Left lung (tissue), 10 donors: ENCODE results near the gene PPFIA1. TPM values are rescaled to one million over a fixed set of nuclear protein-coding genes. Genes with fewer than 3 reads are reported as not detected.

Experiments
- ATAC-seq: fragments of 200-7000 bp; cut with Tn5 transposase; one replicate; pipeline ENCODE4 v1.9.1; 2020; ENCODE audit warnings: moderate library complexity
- DNase-seq, 4 donors: peaks; one replicate each; pipeline ENCODE4 v3.0.0-alpha.2; 2013 to 2020
- H3K27ac ChIP-seq, 2 donors: fragments of 200-600 bp; sonication (generic) in 1 of 2; one replicate each; pipeline versions ENCODE4 v1.5.0 to v1.8.0; 2020 to 2021
- H3K27me3 ChIP-seq, 2 donors: fragments of 200-600 bp; sonication (generic) in 1 of 2; one replicate each; pipeline versions ENCODE4 v1.5.0 to v1.8.0; 2020 to 2021
- H3K36me3 ChIP-seq, 2 donors: fragments of 200-600 bp; sonication (generic) in 1 of 2; one replicate each; pipeline versions ENCODE4 v1.5.0 to v1.8.0; 2020 to 2021
- H3K4me1 ChIP-seq, 2 donors: fragments of 200-600 bp; one replicate each; pipeline ENCODE4 v1.8.0; 2021
- H3K4me3 ChIP-seq, 2 donors: fragments of 200-600 bp; sonication (generic) in 1 of 2; one replicate each; pipeline versions ENCODE4 v1.5.0 to v1.8.0; 2020 to 2021; ENCODE audit warnings: mild to moderate bottlenecking in 1 of 2
- H3K9me3 ChIP-seq, 2 donors: fragments of 200-600 bp; sonication (generic) in 1 of 2; one replicate each; pipeline versions ENCODE4 v1.5.0 to v1.8.0; 2020 to 2021
- intact Hi-C, 2 donors: fragments of 100-400 bp; cut with DNase I; formaldehyde crosslinking; loops; one replicate each; pipeline versions ENCODE4 v1.11.2 to v1.14.2; 2022
- polyA plus RNA-seq, 6 donors: library from polyadenylated mRNA; unstranded; fragments of 120-200 nt; gene quantifications; one replicate each; pipeline ENCODE4 v1.2.1, GENCODE V29; 2013; ENCODE audit not compliant: insufficient read length in 6 of 6
- total RNA-seq, 2 donors: library from RNA; stranded (reverse); fragmentation: NEBNext Ultra II Directional; extraction: Animal tissue kit (Norgen Biotek cat#: 25700); gene quantifications; one replicate each; pipeline ENCODE4 v1.2.1, GENCODE V29; 2021
- TF ChIP-seq, protein P1 (sequence below), 2 donors: fragments of 200-600 bp; sonication (generic) in 1 of 2; IDR thresholded peaks; one replicate each; pipeline versions ENCODE4 v1.5.0 to v1.8.0; 2021; ENCODE audit warnings: antibody characterized with exemption in 2 of 2
- donor health status: DM: no; HTN: yes; CAD: no.
- donor health status: DM: no; HTN: no; CAD: no.

PPFIA1 gene
- total and polyA plus RNA-seq, 8 donors, result 45.9 to 66.0 (median 51.3) TPM

DNA sequence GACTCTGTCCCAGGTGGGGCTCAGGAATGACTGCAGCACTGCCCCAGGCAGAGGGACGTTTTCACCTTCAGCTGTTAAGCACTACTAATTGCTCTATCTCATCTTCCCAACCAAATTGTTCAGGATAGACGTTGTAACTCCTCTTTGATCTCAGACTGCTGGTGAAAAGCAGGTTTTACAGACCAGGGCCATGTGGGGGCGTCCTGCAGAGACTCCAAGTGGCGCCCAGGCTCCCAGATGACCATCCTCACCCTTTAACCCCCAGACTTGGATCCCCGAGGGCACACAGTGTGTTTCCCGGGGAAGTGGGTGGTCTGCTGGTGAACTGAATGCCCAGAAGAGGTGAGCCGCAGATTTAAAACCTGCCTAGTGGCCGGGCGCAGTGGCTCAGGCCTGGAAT lies 43.5 kb upstream of the PPFIA1 start:
- ATAC-seq, result no peak
- Histone ChIP-seq H3K27me3 (no peaks in the 10 kb centered on the region), H3K27ac (no peak overlapping the region), H3K4me3 (no peak overlapping the region), H3K4me1 (no peaks in the 10 kb centered on the region), H3K36me3 (no peaks in the 10 kb centered on the region), H3K9me3 (no peaks in the 10 kb centered on the region)
- TF ChIP-seq, protein P1, sequence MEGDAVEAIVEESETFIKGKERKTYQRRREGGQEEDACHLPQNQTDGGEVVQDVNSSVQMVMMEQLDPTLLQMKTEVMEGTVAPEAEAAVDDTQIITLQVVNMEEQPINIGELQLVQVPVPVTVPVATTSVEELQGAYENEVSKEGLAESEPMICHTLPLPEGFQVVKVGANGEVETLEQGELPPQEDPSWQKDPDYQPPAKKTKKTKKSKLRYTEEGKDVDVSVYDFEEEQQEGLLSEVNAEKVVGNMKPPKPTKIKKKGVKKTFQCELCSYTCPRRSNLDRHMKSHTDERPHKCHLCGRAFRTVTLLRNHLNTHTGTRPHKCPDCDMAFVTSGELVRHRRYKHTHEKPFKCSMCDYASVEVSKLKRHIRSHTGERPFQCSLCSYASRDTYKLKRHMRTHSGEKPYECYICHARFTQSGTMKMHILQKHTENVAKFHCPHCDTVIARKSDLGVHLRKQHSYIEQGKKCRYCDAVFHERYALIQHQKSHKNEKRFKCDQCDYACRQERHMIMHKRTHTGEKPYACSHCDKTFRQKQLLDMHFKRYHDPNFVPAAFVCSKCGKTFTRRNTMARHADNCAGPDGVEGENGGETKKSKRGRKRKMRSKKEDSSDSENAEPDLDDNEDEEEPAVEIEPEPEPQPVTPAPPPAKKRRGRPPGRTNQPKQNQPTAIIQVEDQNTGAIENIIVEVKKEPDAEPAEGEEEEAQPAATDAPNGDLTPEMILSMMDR (IDR thresholded peaks at IDR 0.05), result no peak
- intact Hi-C loops, result no loop called here
- DNase-seq, result no peak

DNA sequence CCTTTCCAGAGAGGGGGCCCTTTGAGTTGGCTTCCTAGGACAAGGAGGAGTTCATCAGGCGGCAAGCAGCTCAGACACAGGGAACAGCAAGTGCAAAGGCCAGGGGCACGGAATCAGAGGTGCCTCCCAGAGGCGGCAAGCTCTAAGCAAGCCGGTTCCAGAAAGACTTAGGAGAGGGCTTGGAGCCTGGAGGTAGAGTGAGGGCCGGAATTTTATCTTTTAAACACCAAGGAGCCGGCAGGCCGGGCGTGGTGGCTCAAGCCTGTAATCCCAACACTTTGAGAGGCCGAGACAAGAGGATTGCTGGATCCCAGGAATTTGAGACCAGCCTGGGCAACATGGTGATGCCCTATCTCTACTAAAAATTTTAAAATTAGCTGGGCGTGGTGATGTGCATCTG lies 40.8 kb upstream of the PPFIA1 start:
- ATAC-seq (no peak), DNase-seq (no peak)
- H3K36me3 ChIP-seq, result no peaks in the 10 kb centered on the region
- H3K4me1 ChIP-seq, result no peaks in the 10 kb centered on the region
- intact Hi-C loops, result no loop called here
- H3K4me3 ChIP-seq, result no peak overlapping the region
- no peak overlapping the region for H3K27ac ChIP-seq
- no peaks in the 10 kb centered on the region for H3K27me3 ChIP-seq
- H3K9me3 ChIP-seq, result no peaks in the 10 kb centered on the region
- TF ChIP-seq, protein P1 (IDR thresholded peaks at IDR 0.05), result no peak

DNA sequence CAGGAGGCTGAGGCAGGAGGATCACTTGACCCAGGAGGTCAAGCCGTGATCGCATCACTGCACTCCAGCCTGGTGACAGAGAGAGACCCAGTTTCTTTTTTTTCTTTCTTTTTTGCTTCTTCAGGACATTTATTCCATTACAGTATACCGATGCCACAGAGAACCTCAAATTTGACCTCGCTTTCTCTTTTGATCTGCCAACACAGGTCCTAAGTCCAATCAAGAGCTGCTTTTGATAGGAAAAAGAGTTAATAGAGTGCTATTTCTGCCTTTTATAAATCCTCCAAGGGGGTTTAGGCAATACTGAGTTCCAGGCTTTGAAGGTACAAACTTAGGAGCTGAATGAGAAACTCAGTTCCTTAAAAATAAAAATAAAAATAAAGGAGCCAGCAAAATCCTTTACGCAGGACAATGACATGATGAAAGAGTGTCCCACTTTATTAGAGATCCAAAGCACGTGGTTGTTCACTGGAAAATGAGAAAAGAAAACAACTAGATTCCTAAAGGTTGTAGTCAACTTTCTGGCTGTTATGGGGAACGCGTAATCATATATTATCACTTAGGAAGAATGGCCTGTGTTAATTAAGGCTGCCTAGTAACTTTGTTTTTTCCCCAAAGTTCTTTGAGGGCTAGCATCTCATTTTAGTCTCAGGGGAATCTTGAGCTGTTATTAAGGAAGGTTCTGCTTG lies 40.2 kb upstream of the PPFIA1 start:
- Histone ChIP-seq H3K27ac (no peak overlapping the region), H3K27me3 (no peaks in the 10 kb centered on the region)
- intact Hi-C loops, result no loop called here

DNA sequence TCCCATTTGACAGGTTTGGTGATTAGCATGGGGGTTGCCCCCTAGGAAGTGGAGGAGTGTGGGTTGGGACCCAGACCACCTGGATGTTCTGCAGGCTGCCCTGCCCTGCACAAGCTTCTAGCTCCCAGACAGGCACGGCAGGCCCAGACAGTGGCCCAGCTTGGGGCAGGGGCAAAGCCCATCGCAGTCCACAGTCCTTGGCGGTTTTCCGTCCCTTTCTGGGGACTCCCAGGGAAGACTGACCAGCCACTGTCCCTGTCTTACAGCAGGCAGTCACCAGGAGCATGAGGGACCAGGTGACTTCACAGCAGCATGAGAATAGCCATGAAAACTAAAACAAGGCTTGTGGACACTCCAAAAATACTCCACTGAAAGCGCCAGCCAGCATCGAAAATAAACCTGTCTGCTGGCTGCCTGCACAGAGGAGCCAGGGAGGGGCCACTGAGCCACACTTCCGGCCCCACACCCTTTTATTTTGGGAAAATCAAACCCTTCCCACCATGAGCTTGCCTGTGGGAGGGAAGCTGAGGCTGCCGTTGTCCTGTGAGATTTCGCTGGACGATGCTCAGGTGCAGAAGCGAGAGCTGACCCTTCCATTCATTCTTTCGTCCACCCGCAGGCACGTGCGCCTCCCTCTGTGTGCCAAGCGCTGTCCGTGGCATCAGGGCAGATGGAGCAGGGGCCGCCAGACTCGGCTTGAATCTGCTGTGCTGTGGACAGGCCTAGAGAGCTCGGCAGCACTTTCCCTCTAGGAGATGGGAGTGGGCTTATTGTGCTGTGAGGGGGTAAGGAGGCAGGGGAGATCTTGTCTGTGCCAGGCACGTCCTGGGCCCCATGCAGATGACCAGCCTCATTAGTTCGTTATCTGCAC lies 39.4 kb upstream of the PPFIA1 start:
- Histone ChIP-seq H3K4me3 (no peak overlapping the region), H3K27ac (no peak overlapping the region), H3K4me1 (no peaks in the 10 kb centered on the region), H3K36me3 (no peaks in the 10 kb centered on the region), H3K27me3 (no peaks in the 10 kb centered on the region), H3K9me3 (no peaks in the 10 kb centered on the region)
- TF ChIP-seq, protein P1 (IDR thresholded peaks at IDR 0.05), result no peak
- ATAC-seq, result no peak
- intact Hi-C loops, result no loop called here
- DNase-seq, result no peak

More for the DNA sequence above, 40.2 kb upstream of the PPFIA1 start:
- Histone ChIP-seq H3K36me3 (no peaks in the 10 kb centered on the region), H3K9me3 (no peaks in the 10 kb centered on the region), H3K4me3 (no peak overlapping the region), H3K4me1 (no peaks in the 10 kb centered on the region)
- ATAC-seq (no peak), DNase-seq (no peak)
- TF ChIP-seq, protein P1 (IDR thresholded peaks at IDR 0.05), result no peak

DNA sequence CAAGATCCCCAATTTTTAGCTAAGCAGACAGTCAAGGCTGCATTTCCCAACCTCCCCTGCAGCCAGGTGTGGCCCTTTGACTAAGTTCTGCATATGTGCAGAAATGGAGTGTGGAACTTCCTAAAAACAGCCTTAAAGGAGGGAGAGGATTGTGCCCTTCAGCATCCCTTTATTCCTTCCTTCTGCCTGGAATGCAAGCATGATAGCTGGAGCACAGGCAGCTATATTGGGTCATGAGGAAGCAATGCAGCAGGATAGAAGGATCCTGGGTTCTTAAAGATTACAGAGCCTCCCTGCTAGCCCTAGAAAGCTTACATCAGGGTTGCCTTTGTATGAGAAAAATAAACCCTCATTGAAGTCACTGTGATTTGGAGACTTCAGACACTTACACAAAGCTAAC lies 37.5 kb upstream of the PPFIA1 start:
- TF ChIP-seq, protein P1 (IDR thresholded peaks at IDR 0.05), result no peak
- Histone ChIP-seq H3K4me1 (no peaks in the 10 kb centered on the region), H3K4me3 (no peak overlapping the region), H3K27ac (no peak overlapping the region), H3K36me3 (no peaks in the 10 kb centered on the region), H3K9me3 (no peaks in the 10 kb centered on the region), H3K27me3 (no peaks in the 10 kb centered on the region)
- intact Hi-C loops, result no loop called here
- no peak for ATAC-seq
- DNase-seq, result no peak
